CD14-positive monocyte (primary cell): ENCODE data around the gene PTPN13. TPM values are rescaled to one million over a fixed set of nuclear protein-coding genes. Genes with fewer than 3 reads are reported as not detected.

Experiments
- DNase-seq, 3 donors: peaks; one replicate each; pipeline ENCODE4 v3.0.0-alpha.2; 2011 to 2022
- H2AFZ ChIP-seq: 2 replicates; pipeline ENCODE4 v1.6.0; 2012; ENCODE audit warnings: mild to moderate bottlenecking, low read depth, low read length, inconsistent platforms; ENCODE audit not compliant: insufficient read depth, poor library complexity, severe bottlenecking
- H3K27ac ChIP-seq, 2 donors: 1 replicate in 1 of 2; 2 replicates in 1 of 2; pipeline ENCODE4 v1.5.1; 2012 to 2013; ENCODE audit warnings: low read length in 2 of 2, control low read depth in 1 of 2, inconsistent platforms in 1 of 2, low read depth in 1 of 2, mild to moderate bottlenecking in 1 of 2
- H3K27me3 ChIP-seq, 2 donors: one replicate each; pipeline versions ENCODE4 v1.6.0 to v1.6.1; 2011 to 2013; ENCODE audit warnings: low read length in 2 of 2; ENCODE audit not compliant: control insufficient read depth in 2 of 2, insufficient read depth in 2 of 2
- H3K36me3 ChIP-seq, 2 donors: replicated peaks in 1 of 2; 1 replicate in 1 of 2; 2 replicates in 1 of 2; pipeline versions ENCODE4 v1.5.1 to v1.6.1; 2012 to 2013; ENCODE audit warnings: low read length in 2 of 2, control low read depth in 1 of 2, inconsistent platforms in 1 of 2, mild to moderate bottlenecking in 1 of 2; ENCODE audit not compliant: insufficient read depth in 2 of 2, control insufficient read depth in 1 of 2
- H3K4me1 ChIP-seq, 2 donors: 1 replicate in 1 of 2; 2 replicates in 1 of 2; pipeline versions ENCODE4 v1.5.1 to v1.6.1; 2012 to 2013; ENCODE audit warnings: low read length in 2 of 2, control low read depth in 1 of 2, inconsistent platforms in 1 of 2, mild to moderate bottlenecking in 1 of 2, moderate library complexity in 1 of 2; ENCODE audit not compliant: insufficient read depth in 2 of 2, control insufficient read depth in 1 of 2
- H3K4me2 ChIP-seq: replicated peaks from 2 replicates; pipeline ENCODE3; 2012; ENCODE audit warnings: low read length, moderate library complexity, mild to moderate bottlenecking; ENCODE audit not compliant: poor library complexity, severe bottlenecking; ENCODE audit errors: extremely low read depth
- H3K4me3 ChIP-seq, 3 experiments: fragments of 200-600 bp in 1 of 3; sonication (generic) in 1 of 3; replicated peaks in 1 of 3; 1 replicate in 2 of 3; 2 replicates in 1 of 3; pipeline ENCODE4 v1.5.1; 2011 to 2013; ENCODE audit warnings: low read length in 3 of 3, mild to moderate bottlenecking in 3 of 3, control low read depth in 2 of 3, low read depth in 2 of 3, inconsistent platforms in 1 of 3, moderate library complexity in 1 of 3
- H3K79me2 ChIP-seq: 2 replicates; pipeline ENCODE4 v1.6.0; 2012; ENCODE audit warnings: mild to moderate bottlenecking, control low read depth, inconsistent platforms, low read length, moderate library complexity; ENCODE audit not compliant: insufficient read depth
- H3K9ac ChIP-seq: 2 replicates; pipeline ENCODE4 v1.6.0; 2017; ENCODE audit warnings: low read length, mild to moderate bottlenecking; ENCODE audit not compliant: insufficient read depth, poor library complexity, severe bottlenecking
- H3K9me3 ChIP-seq, 2 donors: replicated peaks in 1 of 2; 1 replicate in 1 of 2; 2 replicates in 1 of 2; pipeline versions ENCODE4 v1.5.1 to v1.6.1; 2012 to 2013; ENCODE audit warnings: low read length in 2 of 2, control low read depth in 1 of 2; ENCODE audit not compliant: control insufficient read depth in 1 of 2, insufficient read depth in 1 of 2
- H4K20me1 ChIP-seq: 2 replicates; pipeline ENCODE4 v1.6.0; 2012; ENCODE audit warnings: mild to moderate bottlenecking, low read length, control low read depth, moderate library complexity; ENCODE audit not compliant: insufficient read depth
- H3K27ac Mint-ChIP-seq, 7 donors: one replicate each; pipeline ENCODE4 v1.8.0; 2020; ENCODE audit warnings: mild to moderate bottlenecking in 7 of 7, mixed read lengths in 7 of 7, moderate library complexity in 6 of 7, inconsistent platforms in 2 of 7
- H3K27me3 Mint-ChIP-seq, 3 donors: one replicate each; pipeline ENCODE4 v1.8.0; 2021 to 2022; ENCODE audit warnings: low read depth in 3 of 3, mild to moderate bottlenecking in 3 of 3, mixed read lengths in 3 of 3, moderate library complexity in 3 of 3, inconsistent platforms in 1 of 3
- H3K36me3 Mint-ChIP-seq, 2 donors: one replicate each; pipeline ENCODE4 v1.8.0; 2020; ENCODE audit warnings: mixed read lengths in 2 of 2, inconsistent platforms in 1 of 2, mild to moderate bottlenecking in 1 of 2
- H3K4me1 Mint-ChIP-seq: one replicate; pipeline ENCODE4 v1.8.0; 2020; ENCODE audit warnings: mild to moderate bottlenecking, mixed read lengths
- H3K4me3 Mint-ChIP-seq, 2 donors: one replicate each; pipeline ENCODE4 v1.8.0; 2020; ENCODE audit warnings: mild to moderate bottlenecking in 2 of 2, mixed read lengths in 2 of 2, moderate library complexity in 1 of 2
- H3K9me3 Mint-ChIP-seq, 7 donors: one replicate each; pipeline ENCODE4 v1.8.0; 2020 to 2022; ENCODE audit warnings: mixed read lengths in 7 of 7, mild to moderate bottlenecking in 6 of 7, moderate library complexity in 6 of 7, inconsistent platforms in 2 of 7
- CTCF ChIP-seq: fragments of 200-600 bp; IDR thresholded peaks from one replicate; pipeline ENCODE4 v1.8.0; 2022; ENCODE audit warnings: antibody characterized with exemption, mild to moderate bottlenecking
- WGBS: methylation state at CpG from one replicate; pipeline ENCODE4 v1.1.5; 2013; ENCODE audit warnings: missing lambda C conversion rate; ENCODE audit not compliant: insufficient coverage; 5-methylcytosine and 5-hydroxymethylcytosine counted together
- intact Hi-C, 2 donors: fragments of 100-400 bp; cut with micrococcal nuclease; formaldehyde crosslinking; loops; one replicate each; pipeline versions ENCODE4 v1.15.0 to v1.15.1; 2023
- polyA plus RNA-seq, 3 donors: library from polyadenylated mRNA; depleted of rRNA in 1 of 3; unstranded in 2 of 3; stranded (reverse) in 1 of 3; fragments of 300-500 nt in 2 of 3; fragments of >200 nt in 1 of 3; fragmentation: Illumina TruSeq in 2 of 3; gene quantifications; 1 replicate in 2 of 3; 2 replicates in 1 of 3; pipeline ENCODE4 v1.2.3, GENCODE V29; 2012 to 2021

Gene PTPN13
- polyA plus RNA-seq, 3 donors, result 0.04 to 1.0 (median 0.35) TPM

GRCh38 chr4:86631166-86631565 lies 37.1 kb downstream of the PTPN13 start:
- Histone ChIP-seq H3K27me3 (no peaks in the 10 kb centered on the region), H2AFZ (no peak overlapping the region), H3K9me3 (no peaks in the 10 kb centered on the region), H4K20me1 (no peaks in the 10 kb centered on the region), H3K4me3 (no peak overlapping the region), H3K27ac (no peak overlapping the region), H3K9ac (no peak overlapping the region), H3K4me2 (no peak overlapping the region), H3K4me1 (no peaks in the 10 kb centered on the region), H3K79me2 (no peaks in the 10 kb centered on the region), H3K36me3 (no peaks in the 10 kb centered on the region)
- TF ChIP-seq CTCF, result no peak
- intact Hi-C loops, result no loop called here
- H3K4me1 Mint-ChIP-seq, result no peaks in the 10 kb centered on the region
- no peak overlapping the region for H3K4me3 Mint-ChIP-seq
- WGBS, result no CpG with 5 or more reads among the region's 1 CpG
- peaks cover 0 to 3% (median 2%) of the 10 kb centered on the region in 3 donors for H3K27me3 Mint-ChIP-seq
- no peak overlapping the region for H3K27ac Mint-ChIP-seq
- H3K36me3 Mint-ChIP-seq, result no peaks in the 10 kb centered on the region
- H3K9me3 Mint-ChIP-seq, result peaks cover 0 to 6% (median 2%) of the 10 kb centered on the region in 7 donors
- DNase-seq, result no peak

- no peak overlapping the region for H3K4me3 ChIP-seq
These were observed 39.7 kb downstream of the PTPN13 start for GRCh38 chr4:86633854-86634253.

More at GRCh38 chr4:86633854-86634253, 39.7 kb downstream of the PTPN13 start:
- no peaks in the 10 kb centered on the region for H4K20me1 ChIP-seq
- no peak overlapping the region for H3K27ac ChIP-seq
- no CpG with 5 or more reads among the region's 2 CpGs for WGBS
- H3K36me3 ChIP-seq, result no peaks in the 10 kb centered on the region
- peaks cover 0 to 3% (median 2%) of the 10 kb centered on the region in 3 donors for H3K27me3 Mint-ChIP-seq
- H3K9ac ChIP-seq, result no peak overlapping the region
- H3K4me1 Mint-ChIP-seq, result no peaks in the 10 kb centered on the region
- DNase-seq, result no peak
- H3K79me2 ChIP-seq, result no peaks in the 10 kb centered on the region
- H3K4me3 Mint-ChIP-seq, result no peak overlapping the region
- TF ChIP-seq CTCF, result no peak
- H3K36me3 Mint-ChIP-seq, result no peaks in the 10 kb centered on the region
- H3K4me1 ChIP-seq, result no peaks in the 10 kb centered on the region
- H2AFZ ChIP-seq, result no peak overlapping the region
- H3K4me2 ChIP-seq, result no peak overlapping the region
- no peaks in the 10 kb centered on the region for H3K9me3 ChIP-seq
- peaks cover 0 to 9% (median 3%) of the 10 kb centered on the region in 7 donors for H3K9me3 Mint-ChIP-seq
- no peak overlapping the region for H3K27ac Mint-ChIP-seq
- intact Hi-C loops, result no loop called here
- H3K27me3 ChIP-seq, result no peaks in the 10 kb centered on the region
